Left lung (tissue), 10 donors: ENCODE data around the gene DHH. TPM values are rescaled to one million over a fixed set of nuclear protein-coding genes. Genes with fewer than 3 reads are reported as not detected.

Experiments used
- ATAC-seq: fragments of 200-7000 bp; cut with Tn5 transposase; one replicate; pipeline ENCODE4 v1.9.1; 2020; ENCODE audit warnings: moderate library complexity
- DNase-seq, 4 donors: peaks; one replicate each; pipeline ENCODE4 v3.0.0-alpha.2; 2013 to 2020
- H3K27ac ChIP-seq, 2 donors: fragments of 200-600 bp; sonication (generic) in 1 of 2; one replicate each; pipeline versions ENCODE4 v1.5.0 to v1.8.0; 2020 to 2021
- H3K27me3 ChIP-seq, 2 donors: fragments of 200-600 bp; sonication (generic) in 1 of 2; one replicate each; pipeline versions ENCODE4 v1.5.0 to v1.8.0; 2020 to 2021
- H3K36me3 ChIP-seq, 2 donors: fragments of 200-600 bp; sonication (generic) in 1 of 2; one replicate each; pipeline versions ENCODE4 v1.5.0 to v1.8.0; 2020 to 2021
- H3K4me1 ChIP-seq, 2 donors: fragments of 200-600 bp; one replicate each; pipeline ENCODE4 v1.8.0; 2021
- H3K4me3 ChIP-seq, 2 donors: fragments of 200-600 bp; sonication (generic) in 1 of 2; one replicate each; pipeline versions ENCODE4 v1.5.0 to v1.8.0; 2020 to 2021; ENCODE audit warnings: mild to moderate bottlenecking in 1 of 2
- H3K9me3 ChIP-seq, 2 donors: fragments of 200-600 bp; sonication (generic) in 1 of 2; one replicate each; pipeline versions ENCODE4 v1.5.0 to v1.8.0; 2020 to 2021
- intact Hi-C, 2 donors: fragments of 100-400 bp; cut with DNase I; formaldehyde crosslinking; loops; one replicate each; pipeline versions ENCODE4 v1.11.2 to v1.14.2; 2022
- polyA plus RNA-seq, 6 donors: library from polyadenylated mRNA; unstranded; fragments of 120-200 nt; gene quantifications; one replicate each; pipeline ENCODE4 v1.2.1, GENCODE V29; 2013; ENCODE audit not compliant: insufficient read length in 6 of 6
- total RNA-seq, 2 donors: library from RNA; stranded (reverse); fragmentation: NEBNext Ultra II Directional; extraction: Animal tissue kit (Norgen Biotek cat#: 25700); gene quantifications; one replicate each; pipeline ENCODE4 v1.2.1, GENCODE V29; 2021
- TF ChIP-seq, protein P1 (sequence below), 2 donors: fragments of 200-600 bp; sonication (generic) in 1 of 2; IDR thresholded peaks; one replicate each; pipeline versions ENCODE4 v1.5.0 to v1.8.0; 2021; ENCODE audit warnings: antibody characterized with exemption in 2 of 2
- donor health status: DM: no; HTN: yes; CAD: no.
- donor health status: DM: no; HTN: no; CAD: no.

The DHH gene
- total and polyA plus RNA-seq, 8 donors = 0.29 to 2.9 (median 0.75) TPM

DNA sequence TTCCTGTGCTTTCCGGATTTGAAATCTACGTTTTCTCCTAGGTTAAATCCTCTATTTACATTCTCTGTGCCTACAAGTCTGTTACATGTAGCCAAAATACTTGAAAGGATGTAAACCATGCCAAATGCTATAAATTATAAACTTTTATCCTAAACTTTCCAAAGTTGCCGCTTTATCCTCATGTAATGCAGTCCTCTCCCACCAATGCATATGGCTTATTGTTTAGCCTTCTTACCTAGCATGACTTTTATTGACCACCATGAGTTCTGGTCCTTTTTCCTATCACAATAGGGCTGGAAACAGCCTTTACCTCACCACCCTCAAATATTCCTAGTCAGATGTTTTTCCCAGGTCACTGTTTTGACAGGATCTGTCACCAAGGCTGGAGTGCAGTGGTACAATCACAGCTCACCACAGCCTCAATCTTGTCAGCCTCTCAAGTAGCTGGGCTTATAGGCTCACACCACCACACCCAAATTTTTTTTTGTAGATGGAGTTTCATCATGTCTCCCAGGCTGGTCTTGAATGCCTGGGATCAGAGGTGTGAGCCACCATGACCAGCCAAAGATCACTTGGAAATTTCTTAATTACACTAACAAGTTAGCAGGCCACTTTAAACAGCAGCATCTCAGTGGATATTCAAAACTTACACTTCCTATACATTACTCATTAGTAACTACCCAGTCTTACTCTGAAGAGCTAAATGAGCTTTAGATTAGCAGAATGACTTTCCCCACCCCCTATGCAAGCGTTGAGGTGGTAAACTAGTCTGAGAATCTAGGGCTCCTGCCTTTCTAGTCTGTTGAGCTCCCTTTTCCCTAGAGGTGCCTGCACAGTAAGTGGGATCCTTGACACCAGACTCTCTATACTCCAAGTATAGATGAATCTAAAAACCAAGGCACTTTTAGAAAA is 32.5 kb upstream of the DHH start:
- ATAC-seq (no peak), DNase-seq (no peak)
- H3K4me1 ChIP-seq = peaks cover 15 to 20% of the 10 kb centered on the region in 2 donors
- no peak overlapping the region for H3K4me3 ChIP-seq
- H3K27me3 ChIP-seq = no peaks in the 10 kb centered on the region
- H3K9me3 ChIP-seq = no peaks in the 10 kb centered on the region
- intact Hi-C loops = loop anchor here in 1 of 2 donors (10.0 kb wide), 1 partner anchor 62 kb away; the partner anchor contains the start of genes KMT2D and RHEBL1
- peaks cover 9 to 34% of the 10 kb centered on the region in 2 donors for H3K36me3 ChIP-seq
- TF ChIP-seq, protein P1, sequence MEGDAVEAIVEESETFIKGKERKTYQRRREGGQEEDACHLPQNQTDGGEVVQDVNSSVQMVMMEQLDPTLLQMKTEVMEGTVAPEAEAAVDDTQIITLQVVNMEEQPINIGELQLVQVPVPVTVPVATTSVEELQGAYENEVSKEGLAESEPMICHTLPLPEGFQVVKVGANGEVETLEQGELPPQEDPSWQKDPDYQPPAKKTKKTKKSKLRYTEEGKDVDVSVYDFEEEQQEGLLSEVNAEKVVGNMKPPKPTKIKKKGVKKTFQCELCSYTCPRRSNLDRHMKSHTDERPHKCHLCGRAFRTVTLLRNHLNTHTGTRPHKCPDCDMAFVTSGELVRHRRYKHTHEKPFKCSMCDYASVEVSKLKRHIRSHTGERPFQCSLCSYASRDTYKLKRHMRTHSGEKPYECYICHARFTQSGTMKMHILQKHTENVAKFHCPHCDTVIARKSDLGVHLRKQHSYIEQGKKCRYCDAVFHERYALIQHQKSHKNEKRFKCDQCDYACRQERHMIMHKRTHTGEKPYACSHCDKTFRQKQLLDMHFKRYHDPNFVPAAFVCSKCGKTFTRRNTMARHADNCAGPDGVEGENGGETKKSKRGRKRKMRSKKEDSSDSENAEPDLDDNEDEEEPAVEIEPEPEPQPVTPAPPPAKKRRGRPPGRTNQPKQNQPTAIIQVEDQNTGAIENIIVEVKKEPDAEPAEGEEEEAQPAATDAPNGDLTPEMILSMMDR (IDR thresholded peaks at IDR 0.05) = no peak
- H3K27ac ChIP-seq = no peak overlapping the region

GRCh38 chr12:49121047-49121696 is 26.6 kb upstream of the DHH start:
- peak; percentile 92 for ATAC-seq
- TF ChIP-seq, protein P1 (IDR thresholded peaks at IDR 0.05) = peak; percentile 47 to 53
- intact Hi-C loops = loop anchor here in 1 of 2 donors (5.0 to 10.0 kb wide), 2 partner anchors 34 to 56 kb away; partner anchors contain the start of genes KMT2D and RHEBL1
- H3K4me3 ChIP-seq = no peak overlapping the region
- peak in 2 of 4 donors; percentile 16 to 51 for DNase-seq
- no peaks in the 10 kb centered on the region for H3K9me3 ChIP-seq
- no peaks in the 10 kb centered on the region for H3K4me1 ChIP-seq
- no peak overlapping the region for H3K27ac ChIP-seq
- H3K36me3 ChIP-seq = no peaks in the 10 kb centered on the region
- H3K27me3 ChIP-seq = no peaks in the 10 kb centered on the region

GRCh38 chr12:49111206-49111605 is 16.6 kb upstream of the DHH start:
- Histone ChIP-seq H3K36me3 (peaks cover 0 to 2% of the 10 kb centered on the region in 2 donors), H3K27me3 (no peaks in the 10 kb centered on the region), H3K9me3 (no peaks in the 10 kb centered on the region), H3K4me3 (peak overlapping the region; percentile 68 to 81), H3K4me1 (peaks cover 22 to 38% of the 10 kb centered on the region in 2 donors), H3K27ac (peak overlapping the region; percentile 87 to 96)
- no peak for DNase-seq
- intact Hi-C loops = no loop called here
- TF ChIP-seq, protein P1 (IDR thresholded peaks at IDR 0.05) = no peak
- no peak for ATAC-seq

- Histone ChIP-seq H3K9me3 (no peaks in the 10 kb centered on the region), H3K27me3 (no peaks in the 10 kb centered on the region), H3K36me3 (peaks cover 0 to 3% of the 10 kb centered on the region in 2 donors), H3K4me1 (peaks cover 22 to 44% of the 10 kb centered on the region in 2 donors), H3K27ac (peak within 1 kb of the TSS; percentile 87 to 96), H3K4me3 (peak within 1 kb of the TSS; percentile 68 to 81)
- ATAC-seq (peak; percentile 96), DNase-seq (peak; percentile 95 to 98 (median 96))
- intact Hi-C loops = no loop called here
- TF ChIP-seq, protein P1 (IDR thresholded peaks at IDR 0.05) = peak; percentile 33 to 77
These were observed 16.0 kb upstream of the DHH start, which contains the start of gene LMBR1L for GRCh38 chr12:49110464-49111155. TSS of gene LMBR1L (minus strand) at chr12:49110847. CDS start at chr12:49110555, 292 bp downstream.
